ENCODE data around the gene PRPH2.

DNA sequence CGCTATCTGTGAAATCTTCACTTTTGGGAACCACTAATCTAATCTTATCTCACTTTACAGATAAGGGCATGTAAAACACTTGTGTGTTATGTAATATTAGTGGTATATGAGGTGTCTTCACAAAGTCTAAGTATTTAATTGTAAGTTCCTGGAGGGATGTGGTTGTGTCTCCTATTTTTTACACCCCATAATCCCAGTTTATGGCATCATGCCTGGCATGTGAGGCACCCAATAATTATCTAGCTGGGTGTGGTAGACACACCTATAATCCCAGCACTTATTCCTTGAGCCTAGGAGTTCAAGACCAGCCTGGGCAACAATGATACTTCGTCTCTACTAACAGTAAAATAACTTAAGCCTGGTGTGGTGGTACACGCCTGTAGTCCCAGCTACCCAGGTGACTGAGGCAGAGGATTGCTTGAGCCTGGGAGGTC is 40.0 kb upstream of the PRPH2 start:
- no peak for TF ChIP-seq CTCF (IDR thresholded peaks at IDR 0.05)
- no peak for TF ChIP-seq POLR2A (IDR thresholded peaks at IDR 0.05)

Data from thyroid gland (tissue), 4 donors.